Prostate gland (tissue), 2 donors: ENCODE measurements around the gene APBA2.

ENCODE experiments used
- POLR2A ChIP-seq: fragments of 450-650 bp; IDR thresholded peaks from one replicate; pipeline ENCODE4 v1.6.1; 2016; ENCODE audit warnings: antibody characterized with exemption, mild to moderate bottlenecking
- TF ChIP-seq, protein P1 (sequence below), 4 experiments: fragments of 200-600 bp in 2 of 4; fragments of 450-650 bp in 2 of 4; sonication (generic) in 2 of 4; IDR thresholded peaks; 1 replicate in 3 of 4; 2 replicates in 1 of 4; pipeline ENCODE4 v1.5.1; 2016 to 2019; ENCODE audit warnings: antibody characterized with exemption in 4 of 4, mild to moderate bottlenecking in 2 of 4, moderate library complexity in 2 of 4

DNA sequence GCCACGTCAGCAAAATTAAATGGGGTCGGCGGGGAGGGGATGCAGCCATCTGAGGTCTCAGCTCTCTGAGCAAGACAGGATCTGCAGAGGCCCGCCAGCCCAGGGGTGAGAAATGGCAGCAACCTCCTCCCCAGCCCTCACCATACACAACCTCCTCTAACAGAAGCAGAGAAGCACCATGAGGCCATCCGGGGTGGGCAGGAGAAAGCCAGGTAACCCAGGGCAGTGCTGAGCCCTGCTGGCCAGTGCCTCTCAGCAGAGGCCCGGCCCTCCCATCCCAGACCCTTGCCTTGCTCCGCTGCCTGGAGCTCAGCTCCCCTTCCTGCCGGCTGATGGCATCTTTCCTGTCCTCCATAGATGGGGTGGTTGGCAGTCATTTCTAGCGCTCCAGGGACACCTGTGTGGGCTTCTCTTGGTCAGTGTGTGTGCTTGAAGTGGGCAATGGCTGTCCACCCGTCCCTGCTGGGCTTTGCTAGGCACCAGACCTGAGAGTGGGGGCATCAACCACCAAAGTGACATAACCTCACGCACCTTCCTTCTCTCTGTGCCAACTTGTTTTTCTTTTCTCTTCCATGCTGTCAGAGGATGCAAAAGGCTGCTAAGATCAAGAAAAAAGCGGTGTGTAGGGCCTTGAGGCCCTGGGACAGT lies 208.0 kb downstream of the APBA2 start:
- TF ChIP-seq, protein P1, sequence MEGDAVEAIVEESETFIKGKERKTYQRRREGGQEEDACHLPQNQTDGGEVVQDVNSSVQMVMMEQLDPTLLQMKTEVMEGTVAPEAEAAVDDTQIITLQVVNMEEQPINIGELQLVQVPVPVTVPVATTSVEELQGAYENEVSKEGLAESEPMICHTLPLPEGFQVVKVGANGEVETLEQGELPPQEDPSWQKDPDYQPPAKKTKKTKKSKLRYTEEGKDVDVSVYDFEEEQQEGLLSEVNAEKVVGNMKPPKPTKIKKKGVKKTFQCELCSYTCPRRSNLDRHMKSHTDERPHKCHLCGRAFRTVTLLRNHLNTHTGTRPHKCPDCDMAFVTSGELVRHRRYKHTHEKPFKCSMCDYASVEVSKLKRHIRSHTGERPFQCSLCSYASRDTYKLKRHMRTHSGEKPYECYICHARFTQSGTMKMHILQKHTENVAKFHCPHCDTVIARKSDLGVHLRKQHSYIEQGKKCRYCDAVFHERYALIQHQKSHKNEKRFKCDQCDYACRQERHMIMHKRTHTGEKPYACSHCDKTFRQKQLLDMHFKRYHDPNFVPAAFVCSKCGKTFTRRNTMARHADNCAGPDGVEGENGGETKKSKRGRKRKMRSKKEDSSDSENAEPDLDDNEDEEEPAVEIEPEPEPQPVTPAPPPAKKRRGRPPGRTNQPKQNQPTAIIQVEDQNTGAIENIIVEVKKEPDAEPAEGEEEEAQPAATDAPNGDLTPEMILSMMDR (IDR thresholded peaks at IDR 0.05) = no peak
- TF ChIP-seq POLR2A = no peak
